Measurements from ENCODE around the gene LYPD6B.

LYPD6B gene

GRCh38 chr2:149012545-149012944, 26.0 kb upstream of the LYPD6B start:
- no peak for DNase-seq

GRCh38 chr2:149015501-149015900, 23.0 kb upstream of the LYPD6B start:
- DNase-seq: no peak

- DNase-seq: no peak
Measured at GRCh38 chr2:149015926-149016563, 22.5 kb upstream of the LYPD6B start.

GRCh38 chr2:149017116-149017985, 21.1 kb upstream of the LYPD6B start:
- DNase-seq: peak; percentile 86 to 93 (median 90)

GRCh38 chr2:149018981-149019380, 19.5 kb upstream of the LYPD6B start:
- no peak for DNase-seq

GRCh38 chr2:149019768-149020167, 18.7 kb upstream of the LYPD6B start:
- DNase-seq: peak in 3 of 4 experiments; percentile 11 to 25 (median 14)

- DNase-seq: no peak
Measured at GRCh38 chr2:149020432-149020851, 18.1 kb upstream of the LYPD6B start.

GRCh38 chr2:149021271-149021719, 17.2 kb upstream of the LYPD6B start:
- DNase-seq: peak in 3 of 4 experiments; percentile 35 to 52 (median 49)

GRCh38 chr2:149021761-149022160, 16.7 kb upstream of the LYPD6B start:
- no peak for DNase-seq

- DNase-seq: no peak
Measured at GRCh38 chr2:149023091-149023490, 15.4 kb upstream of the LYPD6B start.

- DNase-seq: no peak
Measured at GRCh38 chr2:149027590-149028250, 10.8 kb upstream of the LYPD6B start.

GRCh38 chr2:149028377-149028776, 10.1 kb upstream of the LYPD6B start:
- DNase-seq: no peak

GRCh38 chr2:149028891-149029290, 9.6 kb upstream of the LYPD6B start:
- no peak for DNase-seq

- no peak for DNase-seq
Measured at GRCh38 chr2:149029307-149029965, 9.1 kb upstream of the LYPD6B start.

GRCh38 chr2:149031396-149031795, 7.1 kb upstream of the LYPD6B start:
- no peak for DNase-seq

GRCh38 chr2:149033716-149034115, 4.8 kb upstream of the LYPD6B start:
- no peak for DNase-seq

- DNase-seq: no peak
Measured at GRCh38 chr2:149034406-149034805, 4.1 kb upstream of the LYPD6B start.

GRCh38 chr2:149036507-149037293, 1.8 kb upstream of the LYPD6B start:
- no peak for DNase-seq

GRCh38 chr2:149037851-149038250, 648 bp upstream of the LYPD6B start:
- no peak for DNase-seq

GRCh38 chr2:149039213-149039724, 770 bp downstream of the LYPD6B start:
- DNase-seq: no peak

- DNase-seq: peak; percentile 60 to 79 (median 68)
Measured at GRCh38 chr2:149040451-149040850, 2.0 kb downstream of the LYPD6B start.

GRCh38 chr2:149041482-149041881, 3.0 kb downstream of the LYPD6B start:
- DNase-seq: no peak

Measured in suppressor macrophage (primary cell).